GM12872 (cell line): Measurements from ENCODE around the gene KY.

ENCODE experiments used
- CTCF ChIP-seq: IDR thresholded peaks from 3 replicates; pipeline ENCODE4 v1.5.1; 2011; ENCODE audit warnings: low read depth, mild to moderate bottlenecking, low read length, moderate library complexity; ENCODE audit not compliant: insufficient read depth

Gene KY

DNA sequence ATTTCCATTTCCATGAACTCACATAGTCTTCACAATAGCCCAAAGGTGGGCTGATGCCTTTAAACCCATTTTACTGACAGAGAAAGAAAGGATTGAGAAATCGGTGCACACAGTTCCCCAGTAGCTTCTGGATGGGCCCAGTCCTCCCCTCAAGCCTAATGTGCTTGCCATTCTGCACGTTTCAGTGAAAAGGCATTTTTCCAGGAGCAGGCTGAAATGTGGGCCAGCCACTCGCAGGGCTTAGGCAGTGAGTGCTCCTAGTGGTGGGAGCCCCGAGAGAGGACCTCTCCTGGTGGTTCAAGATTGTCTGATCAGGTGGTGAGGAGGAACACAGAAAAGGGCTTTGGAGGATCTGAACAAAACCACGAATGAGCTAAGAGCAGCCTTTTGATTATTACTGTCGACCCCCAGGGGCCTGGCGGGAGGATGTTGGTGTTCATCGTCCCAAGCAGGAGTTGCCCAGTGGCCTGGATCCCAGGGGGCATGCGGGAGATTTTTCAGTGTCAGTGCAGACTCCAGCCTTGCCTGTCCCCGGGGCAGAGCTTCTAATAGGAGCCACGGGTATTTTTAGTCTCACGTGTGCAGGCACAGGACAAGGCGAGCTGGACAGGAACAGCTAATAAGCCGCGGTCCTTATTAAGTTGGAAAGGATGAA is 8.7 kb upstream of the KY start:
- no peak for TF ChIP-seq CTCF

- TF ChIP-seq CTCF: no peak
Measured at GRCh38 chr3:134658555-134658954, 7.7 kb upstream of the KY start.

GRCh38 chr3:134656211-134656800 is 5.5 kb upstream of the KY start:
- TF ChIP-seq CTCF: no peak

GRCh38 chr3:134655706-134656105 is 4.9 kb upstream of the KY start:
- TF ChIP-seq CTCF: no peak

- no peak for TF ChIP-seq CTCF
Measured at GRCh38 chr3:134654031-134654430, 3.2 kb upstream of the KY start.

DNA sequence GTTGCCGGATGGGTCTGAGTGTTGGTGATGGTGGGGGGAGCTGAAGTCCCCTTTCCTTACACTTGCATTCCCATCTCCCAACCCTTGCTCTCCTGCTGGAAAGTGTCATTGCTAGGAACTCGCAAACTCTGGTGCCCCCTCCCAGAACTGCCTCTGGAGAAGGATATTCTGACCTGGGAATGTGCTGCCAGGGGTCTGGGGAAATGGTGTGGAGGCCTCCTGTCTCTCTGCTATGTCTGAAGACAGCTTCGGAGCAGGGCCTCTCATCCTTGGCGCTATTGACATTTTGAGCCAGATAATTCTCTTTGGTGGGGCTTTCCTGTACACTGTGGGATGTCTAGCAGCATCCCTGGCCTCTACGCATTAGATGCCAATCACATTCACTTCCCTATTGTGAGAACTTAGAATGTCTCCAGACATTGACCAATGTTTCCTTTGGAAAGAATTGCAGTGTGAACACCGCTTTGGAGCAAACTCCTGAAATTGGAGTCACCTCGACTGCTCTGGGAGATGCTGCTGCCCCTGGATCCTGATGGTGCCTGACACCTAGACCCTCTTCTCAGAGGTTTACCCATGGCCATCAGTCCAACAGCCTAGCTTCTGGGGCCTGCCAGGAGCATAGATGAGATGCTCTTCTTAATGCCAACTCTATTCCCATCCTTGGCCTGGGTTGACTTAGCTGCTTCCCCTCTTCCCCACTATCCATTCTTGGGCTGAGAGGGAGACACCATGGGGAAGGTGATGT is 2.2 kb upstream of the KY start:
- no peak for TF ChIP-seq CTCF

- TF ChIP-seq CTCF: no peak
Measured at GRCh38 chr3:134652409-134652831, 1.6 kb upstream of the KY start.
